Endothelial cell of umbilical vein (primary cell): ENCODE measurements around the gene DDX27. TPM values are rescaled to one million over a fixed set of nuclear protein-coding genes. Genes with fewer than 3 reads are reported as not detected.

Source experiments
- BruUV-seq: library from RNA; stranded (reverse); fragments of 400-500 nt; replicated peaks from 2 replicates; lab custom pipeline; 2021; lab: Mats Ljungman, UMichigan
- CTCF ChIA-PET: fragments of 300-600, 350-600 bp; sonication (Branson Sonifier 250); formaldehyde crosslinking; loops from one replicate; lab custom pipeline; 2021; ENCODE audit warnings: antibody characterized with exemption, inconsistent platforms; lab: Charles Lee
- POLR2A ChIA-PET: fragments of 300-600, 350-600 bp; sonication (Branson Sonifier 250); formaldehyde crosslinking; loops from one replicate; lab custom pipeline; 2021; ENCODE audit warnings: antibody characterized with exemption, inconsistent platforms; lab: Charles Lee
- DNase-seq: peaks from one replicate; pipeline ENCODE4 v3.0.0-alpha.2; 2011; ENCODE audit warnings: low read depth, low spot score
- FAIRE-seq: peaks from 2 replicates; lab custom pipeline; 2011; peaks lifted over from hg19 to GRCh38; lab: Jason Lieb, UNC
- H2AFZ ChIP-seq: 2 replicates; pipeline ENCODE4 v1.6.0; 2012; ENCODE audit warnings: low read depth, low read length, control low read depth, inconsistent platforms
- H3K27ac ChIP-seq: 2 replicates; pipeline ENCODE4 v1.5.1; 2011; ENCODE audit warnings: low read depth, mild to moderate bottlenecking, control low read depth, low read length, moderate library complexity; ENCODE audit not compliant: insufficient read depth
- H3K27me3 ChIP-seq, 2 experiments: 2 replicates each; pipeline versions ENCODE4 v1.6.0 to v1.6.1; 2011; ENCODE audit warnings: low read length in 2 of 2, mixed read lengths in 1 of 2; ENCODE audit not compliant: control insufficient read depth in 2 of 2, insufficient read depth in 2 of 2
- H3K36me3 ChIP-seq, 2 experiments: 2 replicates in 1 of 2; 3 replicates in 1 of 2; pipeline ENCODE4 v1.5.1; 2011; ENCODE audit warnings: low read length in 2 of 2, mild to moderate bottlenecking in 1 of 2, moderate library complexity in 1 of 2; ENCODE audit not compliant: control insufficient read depth in 2 of 2, insufficient read depth in 2 of 2; ENCODE audit errors: extremely low read depth in 1 of 2
- H3K4me1 ChIP-seq: 3 replicates; pipeline ENCODE4 v1.5.1; 2011; ENCODE audit warnings: mild to moderate bottlenecking, low read length; ENCODE audit not compliant: control insufficient read depth, insufficient read depth; ENCODE audit errors: extremely low read depth
- H3K4me2 ChIP-seq: 2 replicates; pipeline ENCODE4 v1.6.1; 2011; ENCODE audit warnings: low read length, control low read depth, mixed read lengths; ENCODE audit not compliant: insufficient read depth
- H3K4me3 ChIP-seq, 3 experiments: fragments of 200-600 bp in 1 of 3; sonication (generic), shearing (Covaris generic) in 1 of 3; replicated peaks in 1 of 3; 2 replicates each; pipeline ENCODE4 v1.5.1; 2011 to 2016; ENCODE audit warnings: control low read depth in 3 of 3, low read length in 3 of 3, mild to moderate bottlenecking in 2 of 3, inconsistent platforms in 1 of 3, low read depth in 1 of 3, moderate library complexity in 1 of 3; ENCODE audit not compliant: insufficient read depth in 1 of 3
- H3K79me2 ChIP-seq: 2 replicates; pipeline ENCODE4 v1.6.0; 2012; ENCODE audit warnings: low read length, inconsistent platforms; ENCODE audit not compliant: control insufficient read depth, insufficient read depth
- H3K9ac ChIP-seq: replicated peaks from 2 replicates; pipeline ENCODE3; 2011; ENCODE audit warnings: low read length, control low read depth; ENCODE audit not compliant: insufficient read depth; ENCODE audit errors: extremely low read depth
- H3K9me1 ChIP-seq: replicated peaks from 3 replicates; pipeline ENCODE4 v1.6.0; 2011; ENCODE audit warnings: mild to moderate bottlenecking, low read length; ENCODE audit not compliant: control insufficient read depth, insufficient read depth; ENCODE audit errors: extremely low read depth
- H3K9me3 ChIP-seq: replicated peaks from 2 replicates; pipeline ENCODE4 v1.5.1; 2012; ENCODE audit warnings: low read length, inconsistent platforms; ENCODE audit not compliant: control insufficient read depth, insufficient read depth
- H4K20me1 ChIP-seq: replicated peaks from 2 replicates; pipeline ENCODE3; 2011; ENCODE audit warnings: mild to moderate bottlenecking, low read length; ENCODE audit not compliant: control insufficient read depth, insufficient read depth; ENCODE audit errors: extremely low read depth
- CTCF ChIP-seq, 2 donors: IDR thresholded peaks; 1 replicate in 1 of 2; 2 replicates in 1 of 2; pipeline ENCODE4 v1.5.1; 2011; ENCODE audit warnings: low read length in 2 of 2, mild to moderate bottlenecking in 2 of 2, moderate library complexity in 2 of 2, control low read depth in 1 of 2, inconsistent platforms in 1 of 2, low read depth in 1 of 2; ENCODE audit not compliant: insufficient read depth in 1 of 2; ENCODE audit errors: extremely low read depth in 1 of 2
- GATA2 ChIP-seq: IDR thresholded peaks from 2 replicates; pipeline ENCODE4 v1.7.0; 2011; ENCODE audit warnings: low read depth, mild to moderate bottlenecking, moderate library complexity, mixed read lengths, low read length; ENCODE audit not compliant: insufficient read length, insufficient read depth
- dilution Hi-C: fragments of 300-500 bp; cut with MboI; formaldehyde crosslinking; loops from one replicate; pipeline ENCODE4 v1.15.0; 2019; ENCODE audit warnings: low sequenced_read_pairs; ENCODE audit not compliant: extremely low pct_ligation_motif_present
- intact Hi-C: fragments of 100-400 bp; cut with micrococcal nuclease; formaldehyde crosslinking; loops from one replicate; pipeline ENCODE4 v1.10.0; 2022
- polyA plus RNA-seq, 4 experiments: library from polyadenylated mRNA; depleted of rRNA in 3 of 4; stranded (reverse) in 3 of 4; unstranded in 1 of 4; fragments of >200 nt; gene quantifications; 2 replicates each; pipeline versions ENCODE4 v1.2.1 to v1.2.3, GENCODE V29; 2011 to 2012; ENCODE audit warnings: missing spikeins in 1 of 4
- small RNA-seq: library from RNA; depleted of rRNA; stranded (forward); fragments of <200 nt; gene quantifications from one replicate; pipeline ENCODE3, GENCODE V24; 2012; ENCODE audit warnings: low replicate concordance, low read depth; ENCODE audit not compliant: insufficient read depth, insufficient read length
- total RNA-seq: library from RNA; stranded (reverse); gene quantifications from 2 replicates; pipeline ENCODE4 v1.2.3, GENCODE V29; 2021

The DDX27 gene
- total and polyA plus RNA-seq, 2 donors (not counting 3 experiments of a cell fraction or from before 2014, with no cell fraction given), result 24.0 to 25.7 TPM

GRCh38 chr20:49293122-49293521 lies 73.9 kb downstream of the DDX27 start:
- peaks cover 5% of the 10 kb centered on the region for H3K79me2 ChIP-seq
- no peaks in the 10 kb centered on the region for H3K9me3 ChIP-seq
- TF ChIP-seq CTCF (IDR thresholded peaks at IDR 0.05; ENCODE audit: extremely low read depth in 1 of 2, insufficient read depth in 1 of 2, low read depth in 1 of 2, low read length in 2 of 2), result no peak
- no peak for TF ChIP-seq GATA2
- ChIA-PET POLR2A (no interaction called here), CTCF (no interaction called here)
- H3K27me3 ChIP-seq, result no peaks in the 10 kb centered on the region
- H4K20me1 ChIP-seq, result peaks cover 4% of the 10 kb centered on the region
- intact Hi-C loops, result no loop called here
- peaks cover 25 to 26% of the 10 kb centered on the region in 2 experiments for H3K36me3 ChIP-seq
- H3K4me3 ChIP-seq, result no peak overlapping the region
- H3K27ac ChIP-seq, result no peak overlapping the region
- H2AFZ ChIP-seq, result no peak overlapping the region
- H3K4me2 ChIP-seq, result no peak overlapping the region
- no peak overlapping the region for H3K9ac ChIP-seq
- no TSS peak for BruUV-seq
- no peak for DNase-seq
- H3K9me1 ChIP-seq, result no peaks in the 10 kb centered on the region
- no peak for FAIRE-seq
- dilution Hi-C loops, result no loop called here
- H3K4me1 ChIP-seq, result peaks cover 3% of the 10 kb centered on the region

Small RNA genes within 50 kb of the gene (small RNA-seq; reads per million reads assigned to genes)
- gene SNORD12B (597 reads per million, percentile 99 among the genes with 10 or more reads in this experiment), gene SNORD12C (10,610 reads per million, percentile 100 among the genes with 10 or more reads in this experiment)

Other genes with a start within 250 kb of the DDX27 start
- 109 and 118 TPM in 2 replicates for gene CSE1L, start 173.1 kb upstream of the DDX27 start, total RNA-seq
- gene CSE1L, start 173.1 kb upstream of the DDX27 start, polyA plus RNA-seq, result 26.1 and 35.1 TPM in 2 replicates
- gene STAU1, start 31.1 kb upstream of the DDX27 start, total RNA-seq, result 98.1 and 103 TPM in 2 replicates
- 40.9 and 53.1 TPM in 2 replicates for gene STAU1, start 31.1 kb upstream of the DDX27 start, polyA plus RNA-seq
- 26.5 and 27.9 TPM in 2 replicates for gene ZNFX1, start 58.6 kb downstream of the DDX27 start, total RNA-seq
- gene ZNFX1, start 58.6 kb downstream of the DDX27 start, polyA plus RNA-seq, result 6.8 and 8.3 TPM in 2 replicates